GM21367 (cell line): ENCODE results near the gene ZNF470.

Source experiments
- ATAC-seq: cut with Tn5 transposase; IDR thresholded peaks from one replicate; pipeline ENCODE4 v1.9.1; 2021; ENCODE audit not compliant: unreplicated experiment

The ZNF470 gene

GRCh38 chr19:56608274-56608964, 41.2 kb downstream of the ZNF470 start:
- ATAC-seq = no peak

- ATAC-seq = no peak
Measured at GRCh38 chr19:56611288-56611687, 44.0 kb downstream of the ZNF470 start.

- ATAC-seq = no peak
Measured at GRCh38 chr19:56612737-56613136, 45.5 kb downstream of the ZNF470 start.

GRCh38 chr19:56613639-56614038, 46.4 kb downstream of the ZNF470 start:
- ATAC-seq = no peak

- ATAC-seq = no peak
Measured at GRCh38 chr19:56617531-56617930, 50.3 kb downstream of the ZNF470 start.

- no peak for ATAC-seq
Measured at GRCh38 chr19:56619121-56619520, 51.9 kb downstream of the ZNF470 start.

- no peak for ATAC-seq
Measured at GRCh38 chr19:56622374-56622773, 55.1 kb downstream of the ZNF470 start.

GRCh38 chr19:56623006-56623405, 55.7 kb downstream of the ZNF470 start:
- no peak for ATAC-seq

- ATAC-seq = no peak
Measured at GRCh38 chr19:56625708-56626107, 58.4 kb downstream of the ZNF470 start.

- ATAC-seq = no peak
Measured at GRCh38 chr19:56633021-56633420, 65.8 kb downstream of the ZNF470 start.

GRCh38 chr19:56637976-56638555, 70.8 kb downstream of the ZNF470 start:
- ATAC-seq = no peak
